Measurements from ENCODE around the gene PYGM.

- TF ChIP-seq, protein P1, sequence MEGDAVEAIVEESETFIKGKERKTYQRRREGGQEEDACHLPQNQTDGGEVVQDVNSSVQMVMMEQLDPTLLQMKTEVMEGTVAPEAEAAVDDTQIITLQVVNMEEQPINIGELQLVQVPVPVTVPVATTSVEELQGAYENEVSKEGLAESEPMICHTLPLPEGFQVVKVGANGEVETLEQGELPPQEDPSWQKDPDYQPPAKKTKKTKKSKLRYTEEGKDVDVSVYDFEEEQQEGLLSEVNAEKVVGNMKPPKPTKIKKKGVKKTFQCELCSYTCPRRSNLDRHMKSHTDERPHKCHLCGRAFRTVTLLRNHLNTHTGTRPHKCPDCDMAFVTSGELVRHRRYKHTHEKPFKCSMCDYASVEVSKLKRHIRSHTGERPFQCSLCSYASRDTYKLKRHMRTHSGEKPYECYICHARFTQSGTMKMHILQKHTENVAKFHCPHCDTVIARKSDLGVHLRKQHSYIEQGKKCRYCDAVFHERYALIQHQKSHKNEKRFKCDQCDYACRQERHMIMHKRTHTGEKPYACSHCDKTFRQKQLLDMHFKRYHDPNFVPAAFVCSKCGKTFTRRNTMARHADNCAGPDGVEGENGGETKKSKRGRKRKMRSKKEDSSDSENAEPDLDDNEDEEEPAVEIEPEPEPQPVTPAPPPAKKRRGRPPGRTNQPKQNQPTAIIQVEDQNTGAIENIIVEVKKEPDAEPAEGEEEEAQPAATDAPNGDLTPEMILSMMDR (IDR thresholded peaks at IDR 0.05), result no peak
- TF ChIP-seq POLR2A (IDR thresholded peaks at IDR 0.05), result peak in 1 of 2 donors; percentile 60
Measured at GRCh38 chr11:64778473-64779298, 18.9 kb upstream of the PYGM start, which contains the start of gene SF1.

Measured in lower leg skin (tissue), 3 donors.